Fibroblast of pulmonary artery (primary cell): ENCODE results near the gene HMX1.

Experiments
- DNase-seq: peaks from one replicate; pipeline ENCODE4 v3.0.0-alpha.2; 2010; ENCODE audit warnings: low read depth
- H3K4me3 ChIP-seq: replicated peaks from 2 replicates; pipeline ENCODE4 v1.5.1; 2011; ENCODE audit warnings: low read depth, mild to moderate bottlenecking, control low read depth, low read length, moderate library complexity
- CTCF ChIP-seq: IDR thresholded peaks from 2 replicates; pipeline ENCODE4 v1.5.1; 2011; ENCODE audit warnings: mild to moderate bottlenecking, control low read depth, low read length, inconsistent platforms; ENCODE audit errors: missing control alignments

Gene HMX1

GRCh38 chr4:8897251-8898167 is 25.9 kb upstream of the HMX1 start:
- H3K4me3 ChIP-seq = no peak overlapping the region
- TF ChIP-seq CTCF = no peak
- no peak for DNase-seq

GRCh38 chr4:8896506-8896905 is 24.9 kb upstream of the HMX1 start:
- DNase-seq = no peak
- H3K4me3 ChIP-seq = no peak overlapping the region
- TF ChIP-seq CTCF = no peak

GRCh38 chr4:8896071-8896470 is 24.4 kb upstream of the HMX1 start:
- no peak for TF ChIP-seq CTCF
- no peak for DNase-seq
- no peak overlapping the region for H3K4me3 ChIP-seq

GRCh38 chr4:8895295-8895694 is 23.7 kb upstream of the HMX1 start:
- DNase-seq = no peak
- no peak for TF ChIP-seq CTCF
- no peak overlapping the region for H3K4me3 ChIP-seq

- no peak for TF ChIP-seq CTCF
- no peak overlapping the region for H3K4me3 ChIP-seq
- no peak for DNase-seq
Measured at GRCh38 chr4:8894424-8894816, 22.8 kb upstream of the HMX1 start.

GRCh38 chr4:8893624-8894423 is 22.2 kb upstream of the HMX1 start:
- DNase-seq = no peak
- no peak for TF ChIP-seq CTCF
- H3K4me3 ChIP-seq = no peak overlapping the region
